NB4 (cell line): Measurements from ENCODE around the gene GNAO1.

Experiments
- CTCF ChIP-seq: IDR thresholded peaks from one replicate; pipeline ENCODE4 v1.5.1; 2012; ENCODE audit warnings: low read depth, low read length
- MYC ChIP-seq: IDR thresholded peaks from 2 replicates; pipeline ENCODE4 v1.6.1; 2011; ENCODE audit warnings: low read depth, low read length
- POLR2A ChIP-seq: IDR thresholded peaks from 2 replicates; pipeline ENCODE4 v1.6.1; 2011; ENCODE audit warnings: mild to moderate bottlenecking; ENCODE audit not compliant: insufficient read length; ENCODE audit errors: extremely low read depth

- TF ChIP-seq CTCF (no peak), POLR2A (no peak), MYC (no peak)
Measured at GRCh38 chr16:56337131-56337857, 146.0 kb downstream of the GNAO1 start.
